C4-2B (cell line): ENCODE data around the gene CYP19A1.

Source experiments
- H3K27ac ChIP-seq: fragments of 450-650 bp; 2 replicates; pipeline ENCODE4 v1.5.1; 2017
- ZFX ChIP-seq: fragments of 450-650 bp; IDR thresholded peaks from 2 replicates; pipeline ENCODE4 v1.6.1; 2017
- TF ChIP-seq, protein P1 (sequence below): fragments of 450-650 bp; conservative IDR thresholded peaks from 2 replicates; pipeline ENCODE4 v1.5.1; 2017; ENCODE audit warnings: mild to moderate bottlenecking

The CYP19A1 gene

DNA sequence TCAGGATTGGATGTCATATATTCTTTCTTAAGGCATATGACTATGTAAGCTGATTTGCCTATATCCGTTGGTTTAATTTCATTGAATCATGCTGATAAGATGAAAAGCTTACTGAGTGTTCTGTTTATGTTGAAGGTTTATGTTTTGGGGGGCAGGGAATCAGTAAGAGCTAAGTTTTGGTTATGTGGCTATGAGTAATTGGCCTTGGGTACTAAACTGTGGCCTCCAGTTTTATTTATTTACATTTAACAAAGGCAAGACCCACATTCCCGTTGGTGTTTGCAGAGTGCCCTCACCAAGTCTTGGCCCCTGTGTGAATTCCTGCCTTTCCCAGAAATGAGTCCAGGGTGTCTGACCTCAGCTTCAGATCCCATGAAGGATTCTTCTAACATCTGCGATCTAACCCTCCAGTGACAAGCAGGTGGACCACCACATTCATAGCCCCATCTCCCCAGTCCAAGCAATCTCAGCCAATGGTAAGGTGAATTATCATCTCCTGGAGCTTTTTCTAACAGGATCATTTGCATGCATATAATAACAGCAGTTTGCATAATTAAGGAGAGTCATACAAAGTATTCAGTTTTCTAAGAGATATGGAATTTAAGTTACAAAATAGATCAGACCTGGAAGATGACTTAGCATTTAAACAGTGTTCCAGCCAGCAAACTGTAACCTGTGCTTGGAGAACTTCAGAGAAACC lies 30.5 kb upstream of the CYP19A1 start:
- TF ChIP-seq ZFX, result no peak
- TF ChIP-seq, protein P1, sequence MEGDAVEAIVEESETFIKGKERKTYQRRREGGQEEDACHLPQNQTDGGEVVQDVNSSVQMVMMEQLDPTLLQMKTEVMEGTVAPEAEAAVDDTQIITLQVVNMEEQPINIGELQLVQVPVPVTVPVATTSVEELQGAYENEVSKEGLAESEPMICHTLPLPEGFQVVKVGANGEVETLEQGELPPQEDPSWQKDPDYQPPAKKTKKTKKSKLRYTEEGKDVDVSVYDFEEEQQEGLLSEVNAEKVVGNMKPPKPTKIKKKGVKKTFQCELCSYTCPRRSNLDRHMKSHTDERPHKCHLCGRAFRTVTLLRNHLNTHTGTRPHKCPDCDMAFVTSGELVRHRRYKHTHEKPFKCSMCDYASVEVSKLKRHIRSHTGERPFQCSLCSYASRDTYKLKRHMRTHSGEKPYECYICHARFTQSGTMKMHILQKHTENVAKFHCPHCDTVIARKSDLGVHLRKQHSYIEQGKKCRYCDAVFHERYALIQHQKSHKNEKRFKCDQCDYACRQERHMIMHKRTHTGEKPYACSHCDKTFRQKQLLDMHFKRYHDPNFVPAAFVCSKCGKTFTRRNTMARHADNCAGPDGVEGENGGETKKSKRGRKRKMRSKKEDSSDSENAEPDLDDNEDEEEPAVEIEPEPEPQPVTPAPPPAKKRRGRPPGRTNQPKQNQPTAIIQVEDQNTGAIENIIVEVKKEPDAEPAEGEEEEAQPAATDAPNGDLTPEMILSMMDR, result no peak
- no peak overlapping the region for H3K27ac ChIP-seq

DNA sequence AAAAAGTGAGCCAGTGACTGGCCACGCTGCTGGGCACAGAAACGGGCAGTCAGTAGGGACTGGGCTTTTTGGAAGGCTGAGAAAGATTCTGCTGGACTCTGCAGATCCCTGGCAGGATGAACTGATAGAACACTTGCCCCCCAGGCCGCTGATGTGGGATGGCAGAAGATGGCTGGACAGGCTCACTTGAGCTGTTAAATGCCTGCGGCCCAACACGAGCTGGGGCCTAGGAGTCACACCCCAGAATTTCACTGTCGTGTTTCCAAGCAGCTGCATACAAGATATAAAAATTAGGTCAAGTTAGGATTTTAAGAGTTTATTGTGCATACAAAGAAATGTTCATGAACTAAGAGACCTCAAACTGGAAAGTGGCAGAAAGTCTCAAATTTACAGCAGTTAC lies 29.9 kb upstream of the CYP19A1 start:
- TF ChIP-seq ZFX, result no peak
- TF ChIP-seq, protein P1, result no peak
- peak overlapping the region; percentile 65; the same call in 1 of the 2 replicates for H3K27ac ChIP-seq

DNA sequence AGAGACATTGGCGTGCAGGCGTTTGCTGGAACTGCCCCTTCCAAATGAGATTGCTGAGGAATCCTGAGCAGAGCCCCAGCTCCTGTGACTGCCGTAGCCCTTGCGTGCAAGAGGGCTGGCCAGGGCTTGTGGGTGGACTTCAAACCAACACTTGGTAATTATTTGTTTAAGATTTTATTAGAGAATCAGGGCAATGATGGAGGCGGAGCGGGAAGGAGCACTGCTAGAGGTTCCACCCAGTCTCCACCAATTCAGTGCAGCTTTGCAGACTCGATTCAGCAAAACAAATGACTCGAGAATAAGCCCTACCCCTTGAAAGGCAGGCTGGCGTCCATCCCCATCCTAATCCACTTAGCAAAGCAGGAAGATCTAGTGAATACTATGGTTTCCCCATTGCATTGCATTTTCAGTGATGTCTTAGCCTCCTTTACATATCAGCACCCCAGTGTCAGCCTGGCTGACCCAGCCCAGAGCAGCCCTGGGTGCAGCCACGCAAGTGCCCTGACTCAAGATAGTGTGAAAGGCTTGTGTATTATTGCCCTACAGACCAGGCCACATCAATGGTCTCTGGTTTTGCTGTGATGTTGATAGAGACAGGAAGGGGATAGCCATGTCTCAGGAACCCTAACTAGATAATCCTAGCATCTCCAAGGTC lies 29.1 kb upstream of the CYP19A1 start:
- H3K27ac ChIP-seq, result peak overlapping the region; percentile 65
- TF ChIP-seq ZFX, result no peak
- TF ChIP-seq, protein P1, result no peak

DNA sequence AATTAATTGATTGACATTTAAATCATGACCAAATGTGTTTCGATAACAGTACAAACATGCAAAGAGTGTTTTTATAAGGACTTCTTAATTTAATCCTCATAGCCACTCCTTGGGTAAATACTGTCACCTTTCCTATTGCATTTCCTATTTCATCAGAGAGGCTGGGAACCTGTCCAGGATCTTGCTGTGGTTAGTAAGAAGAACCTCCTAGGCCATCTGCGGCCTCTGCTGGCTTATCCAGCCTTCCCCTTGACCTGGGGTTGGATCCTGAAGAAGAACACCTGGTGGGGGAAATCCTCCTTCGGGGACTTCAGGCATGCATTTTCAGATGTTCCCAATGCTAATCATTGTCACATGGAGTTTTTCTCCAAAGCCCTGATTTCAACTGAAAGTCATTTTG lies 28.5 kb upstream of the CYP19A1 start:
- peak overlapping the region; percentile 65 for H3K27ac ChIP-seq
- TF ChIP-seq, protein P1, result peak; percentile 30
- TF ChIP-seq ZFX, result no peak

DNA sequence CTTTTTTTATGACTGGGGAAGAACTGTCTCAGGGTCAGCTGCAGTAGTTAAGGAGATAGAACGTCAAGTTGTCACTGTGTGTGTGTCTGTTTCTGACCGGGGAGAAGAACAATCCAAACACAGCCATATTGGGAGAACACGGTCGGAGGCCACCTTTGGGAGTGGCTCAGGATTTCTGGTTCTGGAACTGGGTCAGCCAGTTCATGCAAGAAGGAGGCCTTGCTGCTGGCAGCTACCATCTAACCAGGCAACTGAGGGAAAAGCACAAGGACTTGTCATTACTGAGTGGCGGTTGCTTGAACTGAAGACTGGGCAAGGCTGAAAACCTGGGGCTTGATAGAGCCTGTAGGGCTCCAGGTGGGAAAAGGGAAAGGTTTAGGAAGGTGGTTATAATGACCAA lies 27.7 kb upstream of the CYP19A1 start:
- H3K27ac ChIP-seq, result peak overlapping the region; percentile 65; the same call in 1 of the 2 replicates
- TF ChIP-seq ZFX, result no peak
- TF ChIP-seq, protein P1, result no peak

DNA sequence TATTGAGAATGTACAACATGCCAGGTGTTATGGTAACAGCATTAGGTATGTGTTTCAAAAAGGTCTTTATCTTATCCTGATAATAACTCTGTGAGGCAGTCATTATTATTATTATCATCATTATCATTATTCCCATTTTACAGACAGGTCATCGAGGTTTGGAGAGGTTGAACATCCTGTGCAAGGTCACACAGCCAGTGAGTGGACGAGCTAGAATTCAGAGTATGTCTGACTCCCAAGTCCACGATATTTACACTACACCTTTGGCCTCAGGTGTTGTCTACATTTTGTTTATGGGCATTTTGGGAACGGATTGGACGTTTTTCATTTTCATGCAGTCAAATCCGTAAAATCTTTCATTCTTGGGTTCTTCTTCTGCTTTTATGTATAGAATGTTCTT lies 27.0 kb upstream of the CYP19A1 start:
- TF ChIP-seq, protein P1, result no peak
- TF ChIP-seq ZFX, result no peak
- no peak overlapping the region for H3K27ac ChIP-seq

DNA sequence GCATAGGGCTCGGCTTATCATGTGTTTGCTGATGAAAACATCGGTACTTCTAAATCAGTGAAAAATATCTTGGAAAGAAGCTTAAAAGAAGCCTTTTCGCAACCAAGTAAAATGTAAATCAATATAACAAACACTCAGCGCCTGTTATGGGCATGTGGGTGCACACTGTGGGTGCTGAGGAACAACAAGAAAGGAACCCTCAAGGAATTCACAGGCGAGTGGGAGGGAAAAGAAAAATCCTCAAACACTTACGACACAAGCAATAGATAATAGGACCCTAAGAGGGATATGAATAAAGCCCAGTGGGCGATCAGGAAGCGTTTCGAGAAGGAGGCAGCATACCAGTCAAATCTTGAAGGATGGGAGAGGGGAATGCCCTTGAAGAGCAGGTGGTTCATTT lies 25.0 kb upstream of the CYP19A1 start:
- no peak overlapping the region for H3K27ac ChIP-seq
- TF ChIP-seq ZFX, result no peak
- TF ChIP-seq, protein P1, result no peak
